Amniotic epithelial cell (primary cell): Measurements from ENCODE around the gene FAM20C.
"Not testable (repeated sequence)": the region's sequence is repeated elsewhere in the genome, so short reads cannot be mapped to it uniquely, and the experiment has no call there.

Experiments used
- DNase-seq: peaks from one replicate; pipeline ENCODE4 v3.0.0-alpha.2; 2010; ENCODE audit warnings: low read depth

FAM20C gene

GRCh38 chr7:192701-193480 lies 520 bp downstream of the FAM20C start:
- peak; percentile 15 for DNase-seq

GRCh38 chr7:193481-194251 lies 1.3 kb downstream of the FAM20C start:
- peak; percentile 10 for DNase-seq

- DNase-seq: peak; percentile 17
Observed at GRCh38 chr7:194252-195009, 2.1 kb downstream of the FAM20C start.

- peak; percentile 24 for DNase-seq
Observed at GRCh38 chr7:195010-195829, 2.8 kb downstream of the FAM20C start.

GRCh38 chr7:195830-196128 lies 3.4 kb downstream of the FAM20C start:
- DNase-seq: no peak

GRCh38 chr7:196283-196682 lies 3.9 kb downstream of the FAM20C start:
- DNase-seq: no peak

GRCh38 chr7:196778-197321 lies 4.5 kb downstream of the FAM20C start:
- no peak for DNase-seq

- no peak for DNase-seq
Observed at GRCh38 chr7:197413-198335, 5.3 kb downstream of the FAM20C start.

GRCh38 chr7:199483-200249 lies 7.3 kb downstream of the FAM20C start:
- no peak for DNase-seq

- DNase-seq: no peak
Observed at GRCh38 chr7:200290-200689, 7.9 kb downstream of the FAM20C start.

- DNase-seq: no peak
Observed at GRCh38 chr7:200704-201103, 8.3 kb downstream of the FAM20C start.

GRCh38 chr7:204326-204725 lies 12.0 kb downstream of the FAM20C start:
- DNase-seq: no peak

GRCh38 chr7:205115-206010 lies 13.0 kb downstream of the FAM20C start:
- DNase-seq: no peak

GRCh38 chr7:206351-206750 lies 14.0 kb downstream of the FAM20C start:
- DNase-seq: not testable (repeated sequence)

- no peak for DNase-seq
Observed at GRCh38 chr7:207418-208129, 15.2 kb downstream of the FAM20C start.

GRCh38 chr7:208130-208673 lies 15.8 kb downstream of the FAM20C start:
- no peak for DNase-seq

- no peak for DNase-seq
Observed at GRCh38 chr7:208816-209215, 16.4 kb downstream of the FAM20C start.

- DNase-seq: no peak
Observed at GRCh38 chr7:209416-209815, 17.0 kb downstream of the FAM20C start.
